ENCODE measurements around the gene IQGAP2.

IQGAP2 gene

DNA sequence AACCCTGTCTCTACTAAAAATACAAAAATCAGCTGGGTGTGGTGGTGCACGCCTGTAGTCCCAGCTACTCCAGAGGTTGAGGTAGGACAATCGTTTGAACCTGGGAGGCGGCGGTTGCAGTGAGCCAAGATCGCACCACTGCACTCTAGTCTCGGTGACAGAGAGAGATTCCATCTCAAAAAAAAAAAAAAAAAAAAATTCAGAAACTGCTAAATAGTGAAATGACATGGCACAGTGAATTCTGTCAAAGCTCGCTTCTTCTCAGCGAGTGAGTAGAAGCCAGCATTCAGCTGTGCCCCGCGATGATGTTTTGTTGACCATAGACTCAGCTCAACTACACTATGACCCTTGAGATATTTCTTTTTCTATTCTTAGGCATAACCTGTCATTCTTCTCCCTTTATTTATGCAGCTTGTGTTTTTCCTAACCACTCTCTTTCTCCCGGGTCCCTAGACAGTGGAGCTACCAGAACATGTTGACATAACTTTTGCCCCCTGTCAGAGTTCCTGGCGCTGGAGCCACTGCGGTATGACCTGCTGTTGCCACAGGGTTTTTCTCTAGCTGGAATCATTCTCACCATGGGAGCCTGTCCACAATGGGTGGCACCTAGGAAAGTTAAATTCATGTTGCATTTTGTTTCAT, 13.5 kb upstream of the IQGAP2 start:
- no peak for DNase-seq (ENCODE audit: insufficient read length, low spot score)
- TF ChIP-seq POLR2A (IDR thresholded peaks at IDR 0.05; ENCODE audit: low read depth, low read length) = no peak
- no peak for FAIRE-seq

GRCh38 chr5:76391014-76391413, 12.1 kb upstream of the IQGAP2 start:
- DNase-seq (ENCODE audit: insufficient read length, low spot score) = no peak
- no peak for FAIRE-seq
- TF ChIP-seq POLR2A (IDR thresholded peaks at IDR 0.05; ENCODE audit: low read depth, low read length) = no peak

DNA sequence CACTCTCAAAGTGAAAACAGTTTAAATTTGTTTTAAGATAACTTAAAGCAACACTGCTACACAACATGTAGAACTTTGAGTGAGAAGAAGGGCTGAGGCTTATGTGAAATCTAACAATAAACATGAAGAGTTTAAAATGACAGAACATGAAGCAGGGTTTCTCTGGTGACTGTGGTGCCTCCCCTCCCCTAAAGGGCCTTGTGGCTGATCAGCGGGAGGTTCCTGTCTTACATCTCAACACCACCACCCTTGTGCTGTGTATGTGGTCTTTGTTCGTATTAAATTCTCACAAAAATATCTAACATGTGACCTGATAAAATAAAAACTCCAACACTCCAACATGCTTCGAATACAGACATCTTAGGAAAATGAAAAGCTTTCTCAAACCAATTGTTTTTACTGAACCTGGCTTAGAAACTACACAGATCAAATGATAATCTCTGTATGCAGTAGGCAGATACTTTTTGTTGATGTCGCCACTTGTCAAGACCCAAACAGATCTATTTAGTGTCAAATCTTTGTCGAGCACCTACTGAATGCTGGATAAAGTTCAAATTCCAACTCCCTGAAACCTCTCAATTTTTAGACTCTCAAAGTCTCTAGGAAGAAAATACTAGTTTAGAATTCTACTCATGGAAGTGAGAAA, 9.9 kb upstream of the IQGAP2 start:
- FAIRE-seq = no peak
- TF ChIP-seq POLR2A (IDR thresholded peaks at IDR 0.05; ENCODE audit: low read depth, low read length) = no peak
- no peak for DNase-seq (ENCODE audit: insufficient read length, low spot score)

DNA sequence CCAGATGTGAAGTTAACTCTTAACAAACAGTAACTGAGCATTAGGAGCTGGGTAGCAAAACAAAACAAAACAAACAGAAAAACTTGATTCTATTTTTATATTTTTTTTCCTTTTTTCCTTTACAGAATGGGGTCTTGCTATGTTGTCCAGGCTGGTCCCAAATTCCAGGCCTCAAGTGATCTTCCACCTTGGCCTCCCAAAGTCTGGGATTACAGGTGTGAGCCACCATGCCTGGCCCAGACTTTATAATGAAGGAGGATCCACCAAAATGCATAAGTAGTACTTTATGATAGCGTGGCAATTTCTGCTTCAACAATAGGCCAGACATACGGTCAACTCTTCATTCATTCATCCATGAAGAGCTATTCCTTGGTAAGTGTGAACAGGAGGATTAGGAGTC, 5.9 kb upstream of the IQGAP2 start:
- FAIRE-seq (no peak), DNase-seq (ENCODE audit: insufficient read length, low spot score) (no peak)
- TF ChIP-seq POLR2A (IDR thresholded peaks at IDR 0.05; ENCODE audit: low read depth, low read length) = no peak

GRCh38 chr5:76399268-76399667, 3.8 kb upstream of the IQGAP2 start:
- FAIRE-seq (no peak), DNase-seq (ENCODE audit: insufficient read length, low spot score) (no peak)
- no peak for TF ChIP-seq POLR2A (IDR thresholded peaks at IDR 0.05; ENCODE audit: low read depth, low read length)

DNA sequence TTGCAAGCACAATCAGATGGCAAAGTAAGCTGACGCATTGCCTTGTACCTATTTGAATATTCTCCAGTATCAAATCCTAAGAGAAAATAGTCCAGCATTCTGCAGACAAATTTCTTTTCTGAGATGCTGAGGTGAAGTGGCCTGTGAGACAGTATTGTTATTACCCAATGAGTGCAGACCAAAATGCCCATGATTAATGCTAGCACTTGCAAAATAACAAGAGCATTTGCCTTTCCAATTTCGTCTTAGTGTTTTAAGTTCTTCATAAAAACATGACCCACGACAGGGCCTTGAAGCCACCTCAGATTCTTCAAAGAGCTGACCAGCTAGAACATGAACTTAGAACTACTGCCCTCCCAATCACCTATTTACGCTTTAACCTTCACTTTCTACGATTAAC, 2.6 kb upstream of the IQGAP2 start:
- FAIRE-seq = no peak
- no peak for DNase-seq (ENCODE audit: insufficient read length, low spot score)
- TF ChIP-seq POLR2A (IDR thresholded peaks at IDR 0.05; ENCODE audit: low read depth, low read length) = no peak

DNA sequence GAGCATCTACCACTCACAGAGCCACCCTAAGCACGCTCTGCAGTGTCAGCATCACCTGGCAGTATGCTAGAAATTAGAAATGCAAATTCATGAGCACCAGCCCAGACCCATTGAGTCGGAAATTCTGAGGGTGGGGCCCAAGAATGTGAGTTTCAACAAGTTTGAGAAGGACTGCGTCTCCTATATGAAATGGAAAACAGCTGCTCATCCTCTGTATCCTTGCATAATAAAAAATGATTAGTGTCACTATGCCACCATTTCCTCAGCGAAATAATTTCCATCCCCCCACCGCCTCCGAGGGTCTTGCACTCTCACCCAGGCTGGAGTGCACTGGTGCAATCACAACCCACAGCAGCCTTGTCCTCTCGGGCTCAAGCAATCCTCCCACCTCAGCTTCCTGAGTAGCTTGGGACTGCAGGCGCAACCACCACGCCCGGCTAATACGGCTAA, 1.3 kb upstream of the IQGAP2 start:
- DNase-seq (ENCODE audit: insufficient read length, low spot score) = no peak
- FAIRE-seq = no peak
- TF ChIP-seq POLR2A (IDR thresholded peaks at IDR 0.05; ENCODE audit: low read depth, low read length) = no peak

GRCh38 chr5:76402251-76402885, 717 bp upstream of the IQGAP2 start:
- no peak for TF ChIP-seq POLR2A (IDR thresholded peaks at IDR 0.05; ENCODE audit: low read depth, low read length)
- no peak for DNase-seq (ENCODE audit: insufficient read length, low spot score)
- FAIRE-seq = no peak

DNA sequence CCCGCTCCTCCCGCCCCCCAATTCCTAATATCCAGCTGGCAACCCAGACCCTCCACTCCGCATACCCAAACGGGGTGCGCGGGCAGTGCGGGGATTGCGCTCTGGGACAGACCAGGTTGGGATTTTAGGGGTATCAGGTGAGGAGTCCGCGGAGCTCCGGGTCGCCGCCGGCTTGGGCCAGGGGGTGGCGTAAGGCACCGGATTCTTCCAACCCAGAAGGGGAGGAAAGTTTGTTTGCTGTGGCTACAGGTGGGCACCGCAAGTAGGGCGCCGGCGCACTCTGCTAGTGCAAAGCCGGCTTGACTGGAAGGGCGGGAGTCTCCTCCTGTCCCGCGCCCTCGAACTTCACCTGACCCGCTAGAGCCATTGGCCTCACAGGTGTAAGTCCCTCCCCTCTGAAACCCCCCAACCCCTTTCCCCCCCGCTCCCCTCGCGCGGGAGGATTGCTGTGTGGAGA, 709 bp downstream of the IQGAP2 start:
- TF ChIP-seq POLR2A (IDR thresholded peaks at IDR 0.05; ENCODE audit: low read depth, low read length) = no peak
- FAIRE-seq = no peak
- DNase-seq (ENCODE audit: insufficient read length, low spot score) = no peak

DNA sequence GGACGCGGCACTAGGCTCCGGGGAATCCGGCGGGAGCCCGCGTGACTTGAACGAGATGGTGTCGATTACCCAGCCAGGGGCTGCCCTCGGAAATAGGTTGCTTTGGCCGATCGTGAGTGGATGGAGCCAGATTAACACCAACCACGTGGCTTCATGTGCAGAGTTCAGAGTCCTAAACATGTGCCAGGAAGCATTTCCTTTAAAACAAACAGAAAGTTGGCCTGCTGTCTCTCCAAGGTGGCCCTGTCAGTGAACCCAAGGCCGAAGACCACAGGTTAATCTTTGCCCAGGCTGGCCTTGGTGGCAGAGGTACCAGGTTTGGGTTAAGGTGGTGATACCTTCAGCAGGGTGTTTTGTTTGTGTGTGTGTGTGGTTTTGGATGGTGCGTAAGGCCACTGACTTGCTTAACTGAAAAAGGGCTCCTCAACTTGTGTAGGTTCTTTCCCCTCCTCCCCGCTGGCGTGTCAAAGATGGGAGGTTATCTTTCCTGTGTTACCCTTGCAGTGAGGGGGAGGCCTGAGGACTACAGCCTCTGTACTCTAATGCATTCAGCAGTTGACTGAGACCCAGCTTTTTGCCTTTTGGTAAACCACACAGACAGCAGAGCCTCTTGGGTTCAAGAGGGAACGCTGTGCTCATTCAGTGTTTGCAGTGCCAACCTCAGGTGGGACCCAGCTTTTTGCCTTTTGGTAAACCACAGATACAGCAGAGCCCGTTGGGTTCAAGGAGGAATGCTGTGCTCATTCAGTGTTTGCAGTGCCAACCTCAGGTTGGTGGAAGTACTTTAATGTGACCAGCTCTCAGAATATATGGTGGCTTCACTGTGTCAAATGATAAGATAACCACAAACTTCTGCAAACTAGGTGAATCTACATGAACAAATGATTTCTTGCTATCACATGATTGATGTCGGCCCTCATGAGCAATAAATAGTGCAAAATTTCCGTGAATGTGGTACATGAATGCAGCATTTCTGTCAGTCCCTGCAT, 1.4 kb downstream of the IQGAP2 start:
- FAIRE-seq (no peak), DNase-seq (ENCODE audit: insufficient read length, low spot score) (no peak)
- TF ChIP-seq POLR2A (IDR thresholded peaks at IDR 0.05; ENCODE audit: low read depth, low read length) = no peak

DNA sequence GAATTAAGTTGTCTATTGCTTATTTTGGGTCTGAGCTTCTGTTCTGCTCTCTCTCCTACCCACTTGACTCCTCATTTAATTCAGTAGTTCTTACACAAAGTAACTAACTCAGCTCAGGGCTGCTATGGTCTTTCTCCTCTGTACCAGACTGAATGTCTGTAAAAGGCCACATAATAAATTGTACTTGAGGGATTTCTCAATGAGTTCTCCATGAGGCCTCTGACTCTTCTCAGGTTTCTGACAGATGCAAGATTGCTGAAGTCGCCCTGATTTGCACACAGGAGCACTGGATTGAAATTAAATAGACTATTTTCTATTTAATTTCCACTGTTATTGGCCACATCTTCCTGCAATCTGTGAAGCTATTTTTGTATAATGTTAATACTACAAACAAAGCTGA, 2.9 kb downstream of the IQGAP2 start:
- DNase-seq (ENCODE audit: insufficient read length, low spot score) (no peak), FAIRE-seq (no peak)
- TF ChIP-seq POLR2A (IDR thresholded peaks at IDR 0.05; ENCODE audit: low read depth, low read length) = no peak

- TF ChIP-seq POLR2A (IDR thresholded peaks at IDR 0.05; ENCODE audit: low read depth, low read length) = no peak
- DNase-seq (ENCODE audit: insufficient read length, low spot score) (no peak), FAIRE-seq (no peak)
These were observed 3.6 kb downstream of the IQGAP2 start for GRCh38 chr5:76406673-76407072.

DNA sequence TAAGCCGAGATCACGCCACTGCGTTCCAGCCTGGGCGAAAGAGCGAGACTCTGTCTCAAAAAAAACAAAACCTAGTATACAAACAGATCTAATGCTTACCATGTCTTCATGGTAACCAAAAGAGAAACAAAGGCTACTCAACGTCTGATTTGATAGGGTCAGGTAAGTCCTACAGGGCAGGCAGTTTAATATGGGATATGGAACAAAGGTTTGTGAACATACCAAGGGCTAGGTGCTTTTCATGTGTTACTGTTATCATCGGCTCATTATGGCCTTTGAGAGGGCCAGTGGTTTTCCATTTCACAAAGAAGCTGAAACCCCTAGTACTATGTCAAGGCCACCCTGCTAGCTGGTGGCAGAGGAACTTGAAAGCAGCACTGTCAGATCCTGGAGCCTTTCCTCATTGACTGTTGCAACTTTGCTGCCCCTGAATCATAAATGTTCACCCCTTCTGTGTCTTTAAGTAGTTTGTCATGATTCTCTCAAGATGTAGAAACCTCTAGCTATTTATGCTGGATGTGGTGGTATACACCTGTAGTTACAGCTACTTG, 5.1 kb downstream of the IQGAP2 start:
- TF ChIP-seq POLR2A (IDR thresholded peaks at IDR 0.05; ENCODE audit: low read depth, low read length) = no peak
- DNase-seq (ENCODE audit: insufficient read length, low spot score) (no peak), FAIRE-seq (no peak)

Measured in H54 (cell line).